Right kidney (tissue), 1 donor: ENCODE data around the gene POU6F2.
"Not testable (repeated sequence)": the region's sequence is repeated elsewhere in the genome, so short reads cannot be mapped to it uniquely, and the experiment has no call there.

ENCODE experiments used
- DNase-seq: peaks from one replicate; pipeline ENCODE4 v3.0.0-alpha.2; 2016

The POU6F2 gene

DNA sequence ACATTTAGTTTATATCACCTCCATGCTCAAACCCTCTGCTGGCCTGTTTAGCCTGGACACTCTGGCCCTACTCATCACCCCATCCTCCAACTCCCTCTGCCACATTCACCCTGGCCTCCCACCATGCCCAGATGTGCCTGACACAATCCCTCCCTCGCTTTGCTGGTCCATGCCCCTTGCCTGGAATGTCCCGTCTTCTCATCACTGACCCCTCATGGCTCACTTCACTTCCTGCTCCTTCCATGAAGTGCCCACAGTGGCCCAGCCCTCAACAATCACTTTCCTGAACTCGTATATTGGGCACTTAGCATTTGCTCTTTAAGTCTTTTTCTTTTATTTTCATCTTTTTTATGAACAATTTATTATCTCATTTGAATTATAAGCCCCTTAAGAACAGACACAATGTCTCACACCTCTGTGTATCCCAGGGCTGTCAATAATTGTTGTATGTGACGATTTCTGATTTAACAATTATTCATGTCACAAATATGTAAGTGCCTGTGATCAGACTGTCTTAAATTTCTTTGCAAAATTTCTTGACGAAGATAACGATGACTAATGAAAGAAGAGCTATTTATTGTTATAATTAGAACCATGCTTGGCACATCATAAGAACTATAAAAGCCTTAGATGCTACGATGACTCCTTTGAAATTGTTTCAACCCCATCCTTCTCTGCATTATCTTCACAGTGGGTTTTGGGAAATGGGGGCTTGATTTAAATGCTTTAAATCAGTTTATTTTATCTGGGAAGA, 378.6 kb downstream of the POU6F2 start:
- DNase-seq, result no peak

- DNase-seq, result no peak
These were observed 379.9 kb downstream of the POU6F2 start for GRCh38 chr7:39357648-39358047.

DNA sequence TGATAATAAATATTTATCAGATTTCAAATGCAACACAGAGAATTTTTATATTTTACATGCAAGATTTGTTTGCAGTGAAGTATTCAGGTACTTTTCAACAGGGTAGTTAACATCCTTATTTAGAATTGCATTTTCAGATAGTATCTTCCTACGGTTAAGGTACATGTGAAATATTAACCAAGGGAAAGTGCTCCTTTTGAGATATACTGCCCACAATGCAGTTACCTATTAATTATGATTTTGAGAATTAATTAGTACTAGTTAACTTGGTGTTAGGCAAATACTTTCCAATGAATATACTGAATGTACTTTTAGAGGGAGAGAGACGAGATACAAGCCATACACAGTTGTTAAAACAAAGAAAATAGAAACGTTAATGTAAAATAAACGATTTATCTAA, 382.3 kb downstream of the POU6F2 start:
- DNase-seq, result no peak

GRCh38 chr7:39360766-39361165, 383.1 kb downstream of the POU6F2 start:
- DNase-seq, result no peak

GRCh38 chr7:39365751-39366295, 388.1 kb downstream of the POU6F2 start:
- no peak for DNase-seq

DNA sequence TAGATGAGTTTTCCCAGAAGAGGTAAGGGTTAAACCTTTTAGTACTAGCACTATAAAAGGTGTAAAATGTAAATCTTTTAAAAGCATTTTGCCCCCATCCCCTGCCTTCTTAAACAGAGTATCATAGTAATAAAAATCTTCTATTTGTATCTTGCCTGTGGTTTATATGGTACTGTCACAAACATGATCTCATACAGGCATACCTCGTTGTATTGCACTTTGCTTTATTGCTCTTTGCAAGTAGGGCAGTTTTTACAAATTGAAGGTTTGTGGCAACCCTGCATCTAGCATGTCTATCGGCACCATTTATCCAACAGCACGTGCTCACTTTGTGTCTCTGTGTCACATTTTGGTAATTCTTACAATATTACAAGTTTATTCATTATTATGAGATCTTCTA, 389.7 kb downstream of the POU6F2 start:
- no peak for DNase-seq

GRCh38 chr7:39367943-39368342, 390.2 kb downstream of the POU6F2 start:
- DNase-seq, result no peak

DNA sequence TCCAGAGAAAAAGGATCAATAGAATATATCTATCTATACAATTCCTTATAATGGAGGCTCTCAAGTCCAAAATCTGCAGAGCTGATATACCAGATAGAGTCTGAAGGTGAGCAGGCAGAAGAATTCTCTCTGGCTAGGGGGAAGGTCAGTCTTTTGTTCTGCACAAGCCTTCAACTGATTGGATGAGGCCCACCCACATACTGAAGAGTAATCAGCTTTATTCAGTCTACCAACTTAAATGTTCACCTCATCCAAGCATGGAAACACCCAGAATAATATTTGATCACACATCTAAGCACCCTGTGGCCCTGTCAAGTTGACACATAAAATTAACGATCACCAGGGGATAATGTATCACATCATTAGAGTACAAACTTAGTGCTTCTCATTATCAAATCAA, 394.7 kb downstream of the POU6F2 start:
- no peak for DNase-seq

DNA sequence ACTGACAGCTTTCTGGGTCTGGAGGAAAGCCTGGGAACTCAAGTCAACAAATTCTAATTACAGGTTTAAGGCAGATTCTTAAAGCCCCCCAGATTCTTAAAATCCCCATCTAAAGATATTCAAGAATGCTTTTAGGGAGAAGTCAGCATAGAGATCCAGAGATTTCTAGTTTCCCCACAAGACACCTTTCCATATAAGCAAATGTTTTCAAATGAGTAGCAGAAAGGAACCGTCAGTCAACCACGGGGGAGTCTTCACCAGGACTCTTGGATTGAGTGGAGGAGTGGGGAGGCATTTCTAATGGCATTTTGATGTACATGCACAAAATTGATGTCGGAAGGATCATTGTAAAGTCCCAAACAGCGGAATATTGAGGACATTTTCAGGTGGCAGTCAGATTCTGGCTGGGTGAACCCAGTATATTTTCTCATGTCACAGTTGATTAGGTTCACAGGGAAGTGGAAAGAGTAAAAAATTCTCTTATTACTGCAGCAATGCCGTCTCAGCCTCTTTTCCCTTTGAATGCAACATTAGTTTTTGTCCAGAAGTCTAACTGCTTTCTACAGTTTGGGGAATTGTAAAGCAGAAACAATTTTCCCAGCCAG, 396.8 kb downstream of the POU6F2 start:
- no peak for DNase-seq

- no peak for DNase-seq
These were observed 397.6 kb downstream of the POU6F2 start for GRCh38 chr7:39375047-39375873.

GRCh38 chr7:39375874-39376190, 398.1 kb downstream of the POU6F2 start:
- DNase-seq, result no peak

- not testable (repeated sequence) for DNase-seq
These were observed 399.2 kb downstream of the POU6F2 start for GRCh38 chr7:39376881-39377280.

- no peak for DNase-seq
These were observed 401.7 kb downstream of the POU6F2 start for GRCh38 chr7:39379416-39379815.

DNA sequence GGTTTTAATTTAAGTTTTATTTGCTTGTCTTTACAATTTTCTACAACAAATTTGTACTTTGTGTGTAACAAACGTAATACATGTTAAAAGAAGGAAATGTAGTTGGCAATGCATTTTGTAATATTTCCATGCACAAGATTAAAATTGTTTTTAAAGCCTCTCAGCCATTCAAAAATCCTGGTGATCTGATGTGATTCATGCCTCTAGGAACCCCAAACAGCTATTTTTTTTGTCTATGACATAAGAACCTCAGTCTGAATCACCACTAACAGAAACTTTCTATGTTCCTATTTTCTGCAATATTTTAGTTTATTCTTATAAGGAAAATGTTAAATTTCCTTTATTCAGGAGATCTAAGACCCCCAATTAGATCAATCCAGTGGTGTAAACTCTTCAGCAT, 405.4 kb downstream of the POU6F2 start:
- no peak for DNase-seq

DNA sequence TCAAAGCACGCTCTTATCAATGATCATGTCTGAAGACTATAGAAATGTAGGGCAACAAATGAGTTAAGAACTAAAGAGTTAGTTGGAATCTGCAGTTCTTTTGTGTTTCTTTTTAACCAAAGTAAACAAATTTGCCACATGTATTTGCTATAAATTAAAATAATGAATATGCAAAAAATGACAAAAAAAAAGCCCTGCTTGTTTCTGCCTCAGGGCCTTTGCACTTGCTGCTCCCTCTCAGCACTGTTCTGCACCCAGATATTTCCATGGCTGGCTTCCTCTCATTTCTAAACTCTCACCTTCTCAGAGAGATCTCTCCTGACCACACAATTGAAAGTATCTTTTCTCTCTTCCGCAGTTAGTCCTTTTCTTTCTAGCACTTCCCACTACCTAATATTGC, 406.7 kb downstream of the POU6F2 start:
- DNase-seq, result no peak

DNA sequence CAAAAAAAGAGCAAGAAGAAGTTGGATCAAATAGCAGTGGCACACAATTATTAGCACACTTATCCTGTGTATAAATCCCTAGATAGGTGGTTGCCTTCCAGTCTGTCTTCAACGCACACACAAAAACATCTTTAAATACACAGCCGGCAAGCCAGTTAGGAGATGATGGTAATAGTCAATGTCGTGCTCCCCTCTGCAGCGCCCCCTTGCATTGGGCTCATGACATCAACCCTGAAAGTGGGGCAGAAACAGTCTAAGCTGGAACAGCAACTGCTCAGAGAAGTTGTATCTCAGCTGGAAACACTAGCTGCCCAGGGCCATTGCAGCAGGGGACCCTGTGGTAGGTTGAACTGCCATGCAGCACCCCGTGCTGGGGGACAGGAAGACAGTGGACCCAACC, 409.0 kb downstream of the POU6F2 start:
- no peak for DNase-seq

- no peak for DNase-seq
These were observed 414.4 kb downstream of the POU6F2 start for GRCh38 chr7:39392151-39392550.

DNA sequence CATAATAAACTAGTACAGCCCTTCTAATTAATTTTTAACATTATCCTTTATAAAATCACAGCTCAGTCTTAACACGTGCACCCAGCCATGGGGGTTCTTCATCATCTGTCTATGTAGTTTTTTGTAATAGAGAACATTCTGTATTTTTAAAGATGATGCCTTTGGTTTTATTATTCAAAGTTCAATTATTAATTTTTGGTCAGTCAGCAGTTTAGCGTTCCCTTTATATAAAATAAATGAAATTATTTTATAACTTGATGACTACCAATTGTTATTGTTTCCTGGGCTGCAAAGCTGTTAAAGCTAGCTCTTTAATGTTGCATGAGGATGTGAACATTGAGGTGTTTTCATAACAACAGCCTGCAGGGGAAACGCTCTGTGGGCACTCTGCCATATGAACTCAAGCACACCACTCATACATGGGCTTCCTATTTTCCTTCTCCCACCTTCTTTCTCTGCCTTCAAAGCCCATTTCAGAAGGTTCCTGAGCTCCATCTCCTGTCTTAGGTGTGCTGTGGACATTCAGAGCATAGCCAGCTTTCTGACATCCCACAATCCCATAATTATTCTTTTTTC, 416.5 kb downstream of the POU6F2 start:
- no peak for DNase-seq

DNA sequence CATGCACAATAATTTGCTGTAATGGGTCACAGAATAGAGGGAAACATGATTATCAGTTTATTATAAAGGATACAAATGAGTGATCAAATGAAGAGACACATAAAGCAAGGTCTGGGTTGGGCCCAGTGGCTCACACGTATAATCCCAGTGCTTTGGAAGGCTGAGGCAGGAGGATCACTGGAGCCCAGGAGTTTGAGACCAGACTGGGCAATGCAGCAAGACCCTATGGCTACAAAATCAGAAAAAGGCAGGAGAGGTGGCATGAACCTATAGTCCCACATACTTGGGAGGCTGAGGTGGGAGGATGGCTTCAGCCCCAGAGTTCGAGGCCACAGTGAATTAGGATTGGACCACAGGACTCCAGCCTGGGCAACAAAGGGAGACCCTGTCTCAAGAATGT, 421.7 kb downstream of the POU6F2 start:
- DNase-seq, result no peak

DNA sequence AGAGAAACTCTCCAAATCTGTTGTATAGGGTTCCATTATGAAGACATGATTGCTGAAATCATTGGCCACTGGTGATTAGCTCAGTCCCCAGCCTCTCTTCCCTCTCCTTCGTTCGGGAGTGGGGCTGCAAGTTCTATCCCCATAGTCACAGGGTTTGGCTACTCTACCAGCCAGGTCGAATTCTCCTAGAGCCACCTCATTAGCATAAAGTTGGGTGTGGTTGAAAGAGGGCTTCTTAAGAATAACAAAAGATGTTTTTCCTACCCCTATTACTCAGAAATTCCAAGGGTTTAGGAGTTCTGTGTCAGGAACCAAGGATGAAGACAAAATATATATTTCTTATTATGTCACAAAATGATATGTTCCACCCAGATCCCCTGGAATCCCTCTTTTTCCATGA, 422.3 kb downstream of the POU6F2 start:
- no peak for DNase-seq

DNA sequence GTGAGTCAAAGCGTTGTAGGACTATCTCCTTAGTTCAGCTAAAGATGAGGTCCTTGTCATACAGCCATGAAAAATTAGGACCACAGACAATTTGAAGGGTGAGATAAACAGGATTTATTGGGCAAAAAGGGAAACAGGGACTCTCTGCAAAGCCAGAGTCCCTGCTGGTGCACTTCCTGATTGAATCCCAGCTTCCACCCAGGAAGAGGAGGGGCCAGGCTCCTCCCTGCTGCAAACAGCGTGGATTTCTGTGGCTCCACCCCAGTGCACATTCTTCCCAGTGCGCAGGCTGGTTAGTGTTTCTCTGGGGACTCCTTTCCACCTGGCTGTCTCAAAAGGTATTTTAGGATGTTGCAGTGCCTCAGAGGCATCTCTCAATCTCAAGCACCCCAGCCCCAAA, 423.1 kb downstream of the POU6F2 start:
- DNase-seq, result no peak

DNA sequence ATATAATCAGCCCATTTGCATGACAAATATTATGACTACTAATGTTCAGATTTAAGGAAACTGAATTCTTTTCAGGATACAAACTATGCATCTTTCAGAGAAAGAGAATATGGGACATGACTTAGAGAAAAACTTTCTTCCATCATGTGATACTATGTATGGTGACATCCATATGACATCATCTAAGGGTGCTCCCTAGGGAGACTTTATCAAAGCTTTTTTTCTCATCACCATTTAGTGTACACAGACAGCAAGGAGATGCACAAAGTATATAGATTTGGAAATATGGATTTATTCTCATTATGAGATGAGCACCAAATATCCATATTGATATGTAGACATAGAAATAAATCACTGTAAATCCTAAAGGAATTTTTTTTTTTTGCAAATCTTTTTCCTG, 424.3 kb downstream of the POU6F2 start:
- DNase-seq, result no peak

GRCh38 chr7:39404907-39405306, 427.2 kb downstream of the POU6F2 start:
- no peak for DNase-seq
